Liver (tissue), 9 donors: Measurements from ENCODE around the gene KDM3A. TPM values are rescaled to one million over a fixed set of nuclear protein-coding genes. Genes with fewer than 3 reads are reported as not detected.

Experiments used
- DNase-seq: peaks from one replicate; pipeline ENCODE4 v3.0.0-alpha.2; 2017; ENCODE audit warnings: low spot score
- H3K27ac ChIP-seq, 2 donors: one replicate each; pipeline ENCODE4 v1.7.0; 2013; ENCODE audit warnings: inconsistent platforms in 2 of 2, low read length in 2 of 2, control low read depth in 1 of 2, low read depth in 1 of 2, mild to moderate bottlenecking in 1 of 2
- H3K27me3 ChIP-seq, 4 donors: one replicate each; pipeline versions ENCODE4 v1.6.1 to v1.7.0; 2013; ENCODE audit warnings: low read length in 3 of 4, inconsistent platforms in 1 of 4, mild to moderate bottlenecking in 1 of 4, moderate library complexity in 1 of 4; ENCODE audit not compliant: control insufficient read depth in 4 of 4, insufficient read depth in 4 of 4
- H3K36me3 ChIP-seq, 4 donors: one replicate each; pipeline versions ENCODE4 v1.6.1 to v1.7.0; 2013; ENCODE audit warnings: low read length in 3 of 4, mild to moderate bottlenecking in 3 of 4, low read depth in 1 of 4, moderate library complexity in 1 of 4; ENCODE audit not compliant: control insufficient read depth in 4 of 4, insufficient read depth in 3 of 4
- H3K4me1 ChIP-seq, 4 donors: one replicate each; pipeline versions ENCODE4 v1.6.1 to v1.7.0; 2013; ENCODE audit warnings: low read length in 3 of 4, mild to moderate bottlenecking in 3 of 4, moderate library complexity in 1 of 4; ENCODE audit not compliant: control insufficient read depth in 4 of 4, insufficient read depth in 4 of 4
- H3K4me3 ChIP-seq, 3 donors: one replicate each; pipeline versions ENCODE4 v1.6.1 to v1.7.0; 2013; ENCODE audit warnings: low read length in 3 of 3, control low read depth in 1 of 3, low read depth in 1 of 3, mild to moderate bottlenecking in 1 of 3
- H3K9ac ChIP-seq, 2 donors: one replicate each; pipeline ENCODE4 v1.7.0; 2013; ENCODE audit warnings: low read length in 2 of 2, mild to moderate bottlenecking in 2 of 2, moderate library complexity in 2 of 2, control low read depth in 1 of 2, low read depth in 1 of 2
- H3K9me3 ChIP-seq, 4 donors: one replicate each; pipeline versions ENCODE4 v1.6.1 to v1.7.0; 2013; ENCODE audit warnings: low read length in 3 of 4; ENCODE audit not compliant: control insufficient read depth in 4 of 4
- EGR1 ChIP-seq, 2 donors: IDR thresholded peaks; 2 replicates each; pipeline ENCODE4 v1.6.1; 2016 to 2018; ENCODE audit warnings: antibody characterized with exemption in 2 of 2, low read depth in 2 of 2
- FOXA1 ChIP-seq: IDR thresholded peaks from 2 replicates; pipeline ENCODE4 v1.6.1; 2016; ENCODE audit warnings: antibody characterized with exemption
- FOXA2 ChIP-seq: IDR thresholded peaks from 2 replicates; pipeline ENCODE4 v1.6.1; 2016; ENCODE audit warnings: antibody characterized with exemption
- GABPA ChIP-seq, 2 donors: IDR thresholded peaks in 1 of 2; conservative IDR thresholded peaks in 1 of 2; 2 replicates each; pipeline ENCODE4 v1.6.1; 2016; ENCODE audit warnings: antibody characterized with exemption in 2 of 2, mild to moderate bottlenecking in 1 of 2, moderate library complexity in 1 of 2
- HNF4A ChIP-seq, 2 donors: conservative IDR thresholded peaks; 2 replicates each; pipeline ENCODE4 v1.6.1; 2016; ENCODE audit warnings: antibody characterized with exemption in 2 of 2, mild to moderate bottlenecking in 2 of 2
- HNF4G ChIP-seq: IDR thresholded peaks from 2 replicates; pipeline ENCODE4 v1.6.1; 2016; ENCODE audit warnings: antibody characterized with exemption
- JUND ChIP-seq, 2 donors: IDR thresholded peaks; 2 replicates each; pipeline ENCODE4 v1.6.1; 2016; ENCODE audit warnings: antibody characterized with exemption in 2 of 2
- RAD21 ChIP-seq, 2 donors: IDR thresholded peaks; 2 replicates each; pipeline ENCODE4 v1.6.1; 2016; ENCODE audit warnings: antibody characterized with exemption in 2 of 2, mild to moderate bottlenecking in 2 of 2
- RXRA ChIP-seq, 2 donors: IDR thresholded peaks; 2 replicates each; pipeline ENCODE4 v1.6.1; 2017 to 2018; ENCODE audit warnings: antibody characterized with exemption in 2 of 2, mild to moderate bottlenecking in 1 of 2
- SP1 ChIP-seq: IDR thresholded peaks from 2 replicates; pipeline ENCODE4 v1.6.1; 2018; ENCODE audit warnings: antibody characterized with exemption, mild to moderate bottlenecking
- TAF1 ChIP-seq: conservative IDR thresholded peaks from 2 replicates; pipeline ENCODE4 v1.6.1; 2016; ENCODE audit warnings: antibody characterized with exemption, mild to moderate bottlenecking
- YY1 ChIP-seq: IDR thresholded peaks from 2 replicates; pipeline ENCODE4 v1.6.1; 2016; ENCODE audit warnings: antibody characterized with exemption, mild to moderate bottlenecking
- WGBS: extraction: QIAGEN DNeasy Blood & Tissue Kit; methylation state at CpG from one replicate; pipeline ENCODE4 v1.1.7; 2013; 5-methylcytosine and 5-hydroxymethylcytosine counted together
- polyA plus RNA-seq, 2 donors: library from polyadenylated mRNA; stranded (reverse) in 1 of 2; unstranded in 1 of 2; fragments of 200-250 nt in 1 of 2; fragments of >200 nt in 1 of 2; fragmentation: Nextera tagmentation in 1 of 2; extraction: Ambion mirVana in 1 of 2; gene quantifications; one replicate each; pipeline versions ENCODE4 v1.2.1 to v1.2.3, GENCODE V29; 2013 to 2015
- total RNA-seq, 2 donors: library from RNA; depleted of rRNA; stranded (reverse); fragments of >200 nt; gene quantifications; one replicate each; pipeline ENCODE4 v1.2.3, GENCODE V29; 2014
- TF ChIP-seq, protein P1 (sequence below): IDR thresholded peaks from 2 replicates; pipeline ENCODE4 v1.6.1; 2016; ENCODE audit warnings: antibody characterized with exemption
- TF ChIP-seq, protein P2 (sequence below): fragments of 150-350 bp; IDR thresholded peaks from 2 replicates; pipeline ENCODE4 v1.5.1; 2017; ENCODE audit warnings: improper control_type of control experiment, low read depth, low read length; ENCODE audit not compliant: missing input control
- TF ChIP-seq, protein P3 (sequence below): IDR thresholded peaks from 2 replicates; pipeline ENCODE4 v1.6.1; 2016; ENCODE audit warnings: antibody characterized with exemption, mild to moderate bottlenecking
- TF ChIP-seq, protein P4 (sequence below): IDR thresholded peaks from 2 replicates; pipeline ENCODE4 v1.6.1; 2016; ENCODE audit warnings: antibody characterized with exemption
- TF ChIP-seq, protein P5 (sequence below): IDR thresholded peaks from 2 replicates; pipeline ENCODE4 v1.6.1; 2016; ENCODE audit warnings: antibody characterized with exemption
- donor health status: healthy.
- donor health status: healthy.
- donor health status: healthy.
- donor health status: healthy.
- donor health status: healthy.

The KDM3A gene
- total and polyA plus RNA-seq, 4 donors, result 3.9 to 19.8 (median 8.3) TPM

DNA sequence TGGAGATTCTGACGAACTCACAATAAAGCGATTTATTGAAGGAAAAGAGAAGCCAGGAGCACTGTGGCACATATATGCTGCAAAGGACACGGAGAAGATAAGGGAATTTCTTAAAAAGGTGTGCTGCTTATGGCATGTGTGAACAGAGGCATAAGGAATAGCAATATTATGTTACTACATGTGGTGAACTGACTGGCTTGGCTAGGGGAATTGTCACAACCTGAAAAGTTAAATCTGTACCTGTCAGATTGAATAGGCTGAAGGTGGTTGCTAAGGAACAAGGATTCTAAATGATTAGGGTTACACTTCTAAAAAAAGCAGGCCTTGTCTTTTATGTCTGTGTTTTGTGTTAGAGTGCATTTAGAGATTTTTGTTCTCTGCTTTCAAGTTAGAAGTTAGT, 48.4 kb downstream of the KDM3A start:
- Histone ChIP-seq H3K4me3 (no peak overlapping the region), H3K27ac (no peak overlapping the region), H3K9ac (no peak overlapping the region), H3K4me1 (peaks cover 0 to 8% (median 7%) of the 10 kb centered on the region in 4 donors), H3K9me3 (no peaks in the 10 kb centered on the region), H3K27me3 (no peaks in the 10 kb centered on the region), H3K36me3 (peaks cover 9 to 73% (median 51%) of the 10 kb centered on the region in 4 donors)
- TF ChIP-seq, protein P1, sequence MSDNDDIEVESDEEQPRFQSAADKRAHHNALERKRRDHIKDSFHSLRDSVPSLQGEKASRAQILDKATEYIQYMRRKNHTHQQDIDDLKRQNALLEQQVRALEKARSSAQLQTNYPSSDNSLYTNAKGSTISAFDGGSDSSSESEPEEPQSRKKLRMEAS, result no peak
- no peak for TF ChIP-seq TAF1
- TF ChIP-seq HNF4A (conservative IDR thresholded peaks at IDR 0.05), result no peak
- no peak for TF ChIP-seq RXRA (IDR thresholded peaks at IDR 0.05)
- no peak for TF ChIP-seq YY1
- no peak for TF ChIP-seq RAD21 (IDR thresholded peaks at IDR 0.05)
- no peak for TF ChIP-seq JUND (IDR thresholded peaks at IDR 0.05)
- TF ChIP-seq, protein P2, sequence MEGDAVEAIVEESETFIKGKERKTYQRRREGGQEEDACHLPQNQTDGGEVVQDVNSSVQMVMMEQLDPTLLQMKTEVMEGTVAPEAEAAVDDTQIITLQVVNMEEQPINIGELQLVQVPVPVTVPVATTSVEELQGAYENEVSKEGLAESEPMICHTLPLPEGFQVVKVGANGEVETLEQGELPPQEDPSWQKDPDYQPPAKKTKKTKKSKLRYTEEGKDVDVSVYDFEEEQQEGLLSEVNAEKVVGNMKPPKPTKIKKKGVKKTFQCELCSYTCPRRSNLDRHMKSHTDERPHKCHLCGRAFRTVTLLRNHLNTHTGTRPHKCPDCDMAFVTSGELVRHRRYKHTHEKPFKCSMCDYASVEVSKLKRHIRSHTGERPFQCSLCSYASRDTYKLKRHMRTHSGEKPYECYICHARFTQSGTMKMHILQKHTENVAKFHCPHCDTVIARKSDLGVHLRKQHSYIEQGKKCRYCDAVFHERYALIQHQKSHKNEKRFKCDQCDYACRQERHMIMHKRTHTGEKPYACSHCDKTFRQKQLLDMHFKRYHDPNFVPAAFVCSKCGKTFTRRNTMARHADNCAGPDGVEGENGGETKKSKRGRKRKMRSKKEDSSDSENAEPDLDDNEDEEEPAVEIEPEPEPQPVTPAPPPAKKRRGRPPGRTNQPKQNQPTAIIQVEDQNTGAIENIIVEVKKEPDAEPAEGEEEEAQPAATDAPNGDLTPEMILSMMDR, result no peak
- TF ChIP-seq EGR1 (IDR thresholded peaks at IDR 0.05; ENCODE audit: low read depth in 2 of 2), result no peak
- no peak for TF ChIP-seq FOXA2
- TF ChIP-seq SP1, result no peak
- TF ChIP-seq, protein P3, sequence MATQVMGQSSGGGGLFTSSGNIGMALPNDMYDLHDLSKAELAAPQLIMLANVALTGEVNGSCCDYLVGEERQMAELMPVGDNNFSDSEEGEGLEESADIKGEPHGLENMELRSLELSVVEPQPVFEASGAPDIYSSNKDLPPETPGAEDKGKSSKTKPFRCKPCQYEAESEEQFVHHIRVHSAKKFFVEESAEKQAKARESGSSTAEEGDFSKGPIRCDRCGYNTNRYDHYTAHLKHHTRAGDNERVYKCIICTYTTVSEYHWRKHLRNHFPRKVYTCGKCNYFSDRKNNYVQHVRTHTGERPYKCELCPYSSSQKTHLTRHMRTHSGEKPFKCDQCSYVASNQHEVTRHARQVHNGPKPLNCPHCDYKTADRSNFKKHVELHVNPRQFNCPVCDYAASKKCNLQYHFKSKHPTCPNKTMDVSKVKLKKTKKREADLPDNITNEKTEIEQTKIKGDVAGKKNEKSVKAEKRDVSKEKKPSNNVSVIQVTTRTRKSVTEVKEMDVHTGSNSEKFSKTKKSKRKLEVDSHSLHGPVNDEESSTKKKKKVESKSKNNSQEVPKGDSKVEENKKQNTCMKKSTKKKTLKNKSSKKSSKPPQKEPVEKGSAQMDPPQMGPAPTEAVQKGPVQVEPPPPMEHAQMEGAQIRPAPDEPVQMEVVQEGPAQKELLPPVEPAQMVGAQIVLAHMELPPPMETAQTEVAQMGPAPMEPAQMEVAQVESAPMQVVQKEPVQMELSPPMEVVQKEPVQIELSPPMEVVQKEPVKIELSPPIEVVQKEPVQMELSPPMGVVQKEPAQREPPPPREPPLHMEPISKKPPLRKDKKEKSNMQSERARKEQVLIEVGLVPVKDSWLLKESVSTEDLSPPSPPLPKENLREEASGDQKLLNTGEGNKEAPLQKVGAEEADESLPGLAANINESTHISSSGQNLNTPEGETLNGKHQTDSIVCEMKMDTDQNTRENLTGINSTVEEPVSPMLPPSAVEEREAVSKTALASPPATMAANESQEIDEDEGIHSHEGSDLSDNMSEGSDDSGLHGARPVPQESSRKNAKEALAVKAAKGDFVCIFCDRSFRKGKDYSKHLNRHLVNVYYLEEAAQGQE, result no peak
- TF ChIP-seq HNF4G, result no peak
- WGBS, result 99% methylated on average over 3 of the region's 3 CpGs
- no peak for DNase-seq

DNA sequence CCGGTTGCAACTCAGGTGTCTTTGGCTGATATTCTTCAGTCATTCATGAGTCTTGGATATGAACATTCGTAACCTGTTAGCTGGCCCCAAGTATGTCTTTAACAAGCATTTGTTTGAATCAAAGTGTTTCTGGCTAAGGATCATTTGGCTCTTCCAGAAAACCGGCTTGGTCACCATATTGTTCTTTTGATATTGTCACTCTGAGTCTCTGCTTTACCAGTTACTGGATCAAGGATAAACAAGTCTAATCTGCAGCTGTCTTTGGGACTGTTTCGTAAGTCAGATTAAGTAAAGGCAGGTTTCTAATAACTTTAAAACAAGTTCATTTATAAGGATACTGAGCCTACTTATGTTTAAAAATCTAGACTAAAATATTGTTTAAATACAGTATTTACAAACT, 49.1 kb downstream of the KDM3A start:
- no peak overlapping the region for H3K4me3 ChIP-seq
- H3K27me3 ChIP-seq, result no peaks in the 10 kb centered on the region
- DNase-seq, result no peak
- H3K27ac ChIP-seq, result no peak overlapping the region
- no peaks in the 10 kb centered on the region for H3K9me3 ChIP-seq
- WGBS, result 98% methylated on average over 4 of the region's 4 CpGs
- H3K36me3 ChIP-seq, result peaks cover 7 to 69% (median 44%) of the 10 kb centered on the region in 4 donors
- no peak overlapping the region for H3K9ac ChIP-seq
- TF ChIP-seq GABPA (IDR thresholded peaks at IDR 0.05 in 1 of 2, conservative IDR thresholded peaks at IDR 0.05 in 1 of 2) (no peak), HNF4A (conservative IDR thresholded peaks at IDR 0.05) (no peak), JUND (IDR thresholded peaks at IDR 0.05) (no peak), FOXA2 (no peak), RAD21 (IDR thresholded peaks at IDR 0.05) (no peak), EGR1 (IDR thresholded peaks at IDR 0.05; ENCODE audit: low read depth in 2 of 2) (no peak), TAF1 (no peak), YY1 (no peak), RXRA (IDR thresholded peaks at IDR 0.05) (no peak), SP1 (no peak), FOXA1 (no peak)
- TF ChIP-seq, protein P1, result no peak
- TF ChIP-seq, protein P4, sequence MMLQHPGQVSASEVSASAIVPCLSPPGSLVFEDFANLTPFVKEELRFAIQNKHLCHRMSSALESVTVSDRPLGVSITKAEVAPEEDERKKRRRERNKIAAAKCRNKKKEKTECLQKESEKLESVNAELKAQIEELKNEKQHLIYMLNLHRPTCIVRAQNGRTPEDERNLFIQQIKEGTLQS, result no peak
- TF ChIP-seq, protein P5, sequence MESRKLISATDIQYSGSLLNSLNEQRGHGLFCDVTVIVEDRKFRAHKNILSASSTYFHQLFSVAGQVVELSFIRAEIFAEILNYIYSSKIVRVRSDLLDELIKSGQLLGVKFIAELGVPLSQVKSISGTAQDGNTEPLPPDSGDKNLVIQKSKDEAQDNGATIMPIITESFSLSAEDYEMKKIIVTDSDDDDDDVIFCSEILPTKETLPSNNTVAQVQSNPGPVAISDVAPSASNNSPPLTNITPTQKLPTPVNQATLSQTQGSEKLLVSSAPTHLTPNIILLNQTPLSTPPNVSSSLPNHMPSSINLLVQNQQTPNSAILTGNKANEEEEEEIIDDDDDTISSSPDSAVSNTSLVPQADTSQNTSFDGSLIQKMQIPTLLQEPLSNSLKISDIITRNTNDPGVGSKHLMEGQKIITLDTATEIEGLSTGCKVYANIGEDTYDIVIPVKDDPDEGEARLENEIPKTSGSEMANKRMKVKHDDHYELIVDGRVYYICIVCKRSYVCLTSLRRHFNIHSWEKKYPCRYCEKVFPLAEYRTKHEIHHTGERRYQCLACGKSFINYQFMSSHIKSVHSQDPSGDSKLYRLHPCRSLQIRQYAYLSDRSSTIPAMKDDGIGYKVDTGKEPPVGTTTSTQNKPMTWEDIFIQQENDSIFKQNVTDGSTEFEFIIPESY, result no peak
- TF ChIP-seq, protein P2, result no peak
- peaks cover 0 to 8% (median 7%) of the 10 kb centered on the region in 4 donors for H3K4me1 ChIP-seq
